Measurements from ENCODE around the gene TBC1D7. TPM values are rescaled to one million over a fixed set of nuclear protein-coding genes. Genes with fewer than 3 reads are reported as not detected.

Gene TBC1D7
- total and polyA plus RNA-seq, 2 donors = 10.9 to 20.6 TPM

DNA sequence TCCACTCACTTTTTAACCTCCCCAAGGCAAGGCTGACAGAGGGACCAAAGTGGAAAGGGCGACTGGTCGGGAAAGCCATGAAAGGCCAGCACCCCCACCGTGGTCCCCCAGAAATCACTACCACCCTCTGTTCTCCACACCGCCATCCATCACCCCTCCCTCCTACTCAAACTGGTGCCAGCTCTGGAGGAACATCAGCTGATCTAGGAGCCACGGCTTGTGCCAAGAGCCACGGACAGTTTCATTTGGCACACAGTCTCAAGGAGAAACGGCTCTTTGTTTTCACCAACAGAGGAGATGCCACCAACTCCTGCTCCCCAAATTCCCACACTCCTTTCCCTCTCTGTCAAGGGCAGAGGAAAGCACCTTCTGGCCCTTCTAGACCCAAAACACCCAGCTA lies 26.0 kb downstream of the TBC1D7 start:
- Histone ChIP-seq H3K4me1 (ENCODE audit: insufficient read depth) (no peaks in the 10 kb centered on the region), H3K27ac (ENCODE audit: low read depth) (no peak overlapping the region), H3K36me3 (ENCODE audit: insufficient read depth) (peaks cover 5% of the 10 kb centered on the region), H3K4me3 (ENCODE audit: low read depth, low read length) (no peak overlapping the region)
- 81% methylated on average over 7 of the region's 7 CpGs for WGBS
- DNase-seq (ENCODE audit: extremely low spot score) = no peak

DNA sequence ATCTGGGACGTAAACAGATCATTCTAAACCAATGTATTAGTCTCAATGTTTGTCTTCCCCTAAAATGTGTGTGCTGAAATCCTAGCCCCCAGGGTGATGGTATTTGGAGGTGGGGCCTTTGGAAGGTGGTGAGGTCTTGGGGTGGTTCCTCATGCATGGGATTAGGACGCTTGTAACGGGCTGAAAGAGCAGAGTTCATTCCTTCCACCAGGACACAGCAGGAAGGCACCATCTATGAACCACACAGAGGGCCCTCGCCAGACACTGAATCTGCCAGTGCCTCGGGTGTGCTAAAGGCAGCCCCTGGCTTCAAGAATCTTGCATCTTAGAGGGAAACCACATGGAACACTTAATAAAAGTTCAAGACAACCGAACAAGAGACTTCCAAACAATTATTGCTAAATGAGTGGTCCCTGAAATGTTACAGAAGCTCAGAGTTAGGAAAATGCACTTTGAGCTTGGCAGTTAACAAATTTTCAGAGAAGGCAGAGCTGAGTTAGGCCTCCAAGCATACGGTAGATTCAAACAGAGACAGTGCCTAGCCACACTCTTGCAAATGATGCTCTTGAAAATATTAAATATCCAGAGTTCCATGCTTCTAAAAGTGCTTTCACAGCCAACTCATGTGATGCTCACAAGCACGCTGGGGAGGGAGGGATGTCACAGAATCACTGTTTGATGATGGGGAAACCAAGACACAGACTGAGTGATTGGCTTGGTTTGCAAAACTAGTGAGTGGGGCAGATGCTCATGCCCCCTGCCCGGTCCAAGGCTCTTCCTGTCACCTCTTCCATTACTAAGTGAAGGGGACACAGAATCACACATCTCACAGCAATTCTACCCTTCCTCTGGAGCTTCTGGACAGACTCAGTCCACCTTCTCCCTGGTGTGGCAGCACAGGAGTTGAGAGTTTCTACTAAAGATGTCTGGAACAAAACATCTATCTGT lies 27.4 kb downstream of the TBC1D7 start:
- no peak for DNase-seq (ENCODE audit: extremely low spot score)
- Histone ChIP-seq H3K4me3 (ENCODE audit: low read depth, low read length) (no peak overlapping the region), H3K27ac (ENCODE audit: low read depth) (no peak overlapping the region), H3K36me3 (ENCODE audit: insufficient read depth) (peaks cover 5% of the 10 kb centered on the region), H3K4me1 (ENCODE audit: insufficient read depth) (no peaks in the 10 kb centered on the region)
- 71% methylated on average over 9 of the region's 9 CpGs for WGBS

DNA sequence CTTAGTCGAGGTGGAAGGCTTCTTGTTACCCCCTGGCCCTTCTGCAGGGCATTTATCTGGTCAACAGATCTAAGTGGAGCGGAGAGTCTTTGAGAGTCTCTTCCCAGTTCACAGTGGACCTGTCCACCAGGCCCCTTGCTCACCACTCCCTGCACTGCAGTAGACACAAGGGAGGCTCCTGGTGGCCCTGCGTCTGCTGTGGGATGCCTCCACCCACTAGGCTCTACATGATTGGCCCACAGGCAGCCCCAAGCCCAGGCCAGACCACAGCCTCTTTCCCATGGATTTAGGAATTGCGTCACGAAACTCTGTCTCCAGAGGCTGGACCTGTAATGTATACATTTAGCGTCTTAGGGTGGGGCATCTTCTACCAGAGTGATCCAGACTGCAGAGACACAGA lies 28.4 kb downstream of the TBC1D7 start:
- Histone ChIP-seq H3K4me1 (ENCODE audit: insufficient read depth) (no peaks in the 10 kb centered on the region), H3K4me3 (ENCODE audit: low read depth, low read length) (no peak overlapping the region), H3K36me3 (ENCODE audit: insufficient read depth) (peaks cover 4% of the 10 kb centered on the region), H3K27ac (ENCODE audit: low read depth) (no peak overlapping the region)
- DNase-seq (ENCODE audit: extremely low spot score) = no peak
- 77% methylated on average over 6 of the region's 6 CpGs for WGBS

DNA sequence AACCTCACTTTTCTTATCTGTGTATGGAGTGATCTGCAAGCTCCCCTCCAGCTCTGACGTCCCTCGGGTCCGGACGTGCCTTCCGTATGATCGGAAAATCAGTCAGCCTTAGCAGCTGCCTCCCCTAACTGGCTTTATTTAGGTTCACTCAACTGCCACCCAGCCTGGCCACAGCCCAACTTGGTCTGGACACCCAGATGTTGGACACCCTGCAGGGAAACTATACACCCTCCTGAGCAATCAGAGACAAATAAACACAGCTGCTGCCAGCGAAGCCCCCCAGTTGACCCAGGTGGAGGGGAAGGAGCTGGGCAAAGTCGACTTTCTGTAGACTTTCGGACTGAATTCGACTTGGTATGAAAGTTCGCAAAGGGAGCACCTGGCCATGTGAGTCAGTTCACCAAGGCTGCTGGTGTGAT lies 28.9 kb downstream of the TBC1D7 start:
- WGBS = 94% methylated on average over 11 of the region's 11 CpGs
- no peak overlapping the region for H3K27ac ChIP-seq (ENCODE audit: low read depth)
- DNase-seq (ENCODE audit: extremely low spot score) = no peak
- no peaks in the 10 kb centered on the region for H3K4me1 ChIP-seq (ENCODE audit: insufficient read depth)
- H3K36me3 ChIP-seq (ENCODE audit: insufficient read depth) = peaks cover 3% of the 10 kb centered on the region
- H3K4me3 ChIP-seq (ENCODE audit: low read depth, low read length) = no peak overlapping the region

DNA sequence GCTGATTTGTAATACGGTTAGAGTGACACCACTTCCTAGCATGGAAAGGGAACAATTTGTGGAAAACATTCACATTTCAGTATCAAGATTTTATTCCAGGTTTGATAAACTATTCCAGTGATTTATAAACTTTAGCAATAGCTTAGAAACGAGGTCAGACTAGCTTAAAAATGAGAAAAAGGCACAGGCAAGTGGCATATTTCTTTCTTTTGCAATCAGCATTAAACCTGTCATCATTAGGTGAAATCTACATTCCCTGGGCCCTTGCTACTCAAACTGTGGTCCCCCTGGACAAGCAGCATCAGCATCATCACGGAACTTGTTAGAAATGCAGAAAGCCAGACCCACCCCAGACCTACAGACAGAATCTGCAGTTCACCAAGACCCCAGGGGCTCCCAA lies 29.9 kb downstream of the TBC1D7 start:
- Histone ChIP-seq H3K4me1 (ENCODE audit: insufficient read depth) (no peaks in the 10 kb centered on the region), H3K4me3 (ENCODE audit: low read depth, low read length) (no peak overlapping the region), H3K36me3 (ENCODE audit: insufficient read depth) (peaks cover 7% of the 10 kb centered on the region), H3K27ac (ENCODE audit: low read depth) (no peak overlapping the region)
- DNase-seq (ENCODE audit: extremely low spot score) = no peak
- 92% methylated on average over 3 of the region's 3 CpGs for WGBS

DNA sequence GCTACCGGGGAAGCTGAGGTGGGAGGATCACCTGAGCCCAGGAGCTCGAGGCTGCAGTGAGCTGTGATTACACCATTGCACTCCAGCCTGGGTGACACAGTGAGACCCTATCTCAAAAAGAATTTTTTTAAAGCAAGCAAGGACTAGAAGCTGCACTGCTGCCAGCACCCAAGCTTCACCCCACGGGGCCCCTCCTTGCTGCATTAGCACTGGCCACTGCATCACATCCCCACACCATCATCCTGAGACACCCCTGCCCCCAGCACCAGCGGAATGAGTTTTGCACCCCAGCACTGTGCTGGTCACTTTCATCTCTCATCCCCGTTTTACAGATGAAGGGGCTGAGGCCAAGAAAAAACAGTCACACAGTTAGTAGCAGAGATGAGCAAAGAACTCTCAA lies 30.9 kb downstream of the TBC1D7 start:
- Histone ChIP-seq H3K36me3 (ENCODE audit: insufficient read depth) (peaks cover 7% of the 10 kb centered on the region), H3K4me1 (ENCODE audit: insufficient read depth) (no peaks in the 10 kb centered on the region), H3K27ac (ENCODE audit: low read depth) (no peak overlapping the region), H3K4me3 (ENCODE audit: low read depth, low read length) (no peak overlapping the region)
- no peak for DNase-seq (ENCODE audit: extremely low spot score)
- WGBS = 97% methylated on average over 5 of the region's 5 CpGs

DNA sequence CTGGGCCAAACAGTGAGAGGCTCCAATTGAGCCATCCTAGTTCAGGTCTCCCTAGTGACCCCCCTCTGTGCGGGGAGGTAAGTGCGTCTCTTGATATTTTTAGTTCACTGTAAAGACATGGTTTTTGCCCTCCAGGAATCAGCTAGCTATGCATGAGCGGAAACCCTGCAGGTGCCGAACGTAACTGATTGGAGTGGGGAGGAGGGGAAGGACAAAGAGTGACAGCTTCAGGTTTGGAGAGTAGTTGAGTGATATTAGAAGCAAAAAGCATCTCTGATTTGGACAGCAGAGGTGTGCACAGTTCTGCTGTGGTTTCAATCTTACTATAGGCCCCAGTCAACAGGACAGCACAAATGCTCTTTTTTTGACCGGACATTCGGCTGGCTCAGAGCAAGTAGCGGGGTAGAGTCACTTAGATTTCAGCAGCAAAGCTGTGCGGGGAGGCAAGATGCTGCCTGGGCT lies 31.8 kb downstream of the TBC1D7 start:
- Histone ChIP-seq H3K36me3 (ENCODE audit: insufficient read depth) (peaks cover 7% of the 10 kb centered on the region), H3K4me1 (ENCODE audit: insufficient read depth) (no peaks in the 10 kb centered on the region), H3K4me3 (ENCODE audit: low read depth, low read length) (no peak overlapping the region), H3K27ac (ENCODE audit: low read depth) (no peak overlapping the region)
- WGBS = 94% methylated on average over 9 of the region's 9 CpGs
- no peak for DNase-seq (ENCODE audit: extremely low spot score)

DNA sequence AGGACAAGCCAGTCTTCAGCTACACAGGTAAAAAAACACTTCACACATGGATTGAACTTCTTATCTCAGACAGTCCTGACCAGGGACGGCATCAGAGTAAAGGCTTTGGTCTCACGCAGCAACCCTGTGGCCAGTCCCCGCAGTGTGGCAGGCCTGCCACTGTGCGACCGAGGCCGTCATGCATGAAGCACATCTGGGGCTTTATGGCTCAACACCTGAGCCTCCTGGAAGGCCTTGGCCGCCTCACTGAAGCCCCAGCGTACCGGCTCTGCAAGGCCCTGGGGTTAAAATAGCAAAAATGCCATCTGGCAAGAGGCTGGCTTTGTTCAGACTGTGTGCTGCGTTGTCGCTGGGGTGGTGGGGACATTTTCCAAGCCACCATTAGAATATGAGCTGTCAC lies 32.8 kb downstream of the TBC1D7 start:
- peaks cover 4% of the 10 kb centered on the region for H3K36me3 ChIP-seq (ENCODE audit: insufficient read depth)
- H3K27ac ChIP-seq (ENCODE audit: low read depth) = no peak overlapping the region
- no peak overlapping the region for H3K4me3 ChIP-seq (ENCODE audit: low read depth, low read length)
- 96% methylated on average over 11 of the region's 11 CpGs for WGBS
- DNase-seq (ENCODE audit: extremely low spot score) = no peak
- H3K4me1 ChIP-seq (ENCODE audit: insufficient read depth) = no peaks in the 10 kb centered on the region

DNA sequence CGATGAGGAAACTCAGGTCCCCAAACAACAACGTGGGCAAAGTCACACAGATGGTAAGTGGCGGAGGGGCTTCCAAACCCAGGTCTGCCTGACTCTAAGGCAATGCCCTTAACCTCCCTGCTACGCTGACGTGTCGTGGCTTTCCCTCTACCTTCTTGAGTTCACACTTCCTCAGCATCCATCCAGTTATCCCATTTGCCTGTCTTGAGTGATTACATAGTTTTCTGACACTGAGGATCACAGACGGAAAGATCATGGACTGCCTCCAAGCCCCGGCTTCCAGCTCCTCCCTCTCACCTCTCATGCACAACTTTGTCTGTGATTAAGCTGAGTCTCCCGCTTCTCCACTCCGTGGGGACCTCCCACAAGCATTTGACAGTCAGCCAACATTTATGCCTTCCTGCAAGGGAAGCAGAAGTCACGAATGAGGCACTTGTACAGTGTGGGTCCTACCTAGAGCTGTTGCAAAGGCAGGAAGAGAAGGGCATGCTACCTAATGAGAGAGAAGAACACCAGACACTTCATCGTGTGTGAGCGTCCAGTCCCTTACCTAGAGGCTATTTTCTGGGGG lies 33.8 kb downstream of the TBC1D7 start:
- Histone ChIP-seq H3K27ac (ENCODE audit: low read depth) (no peak overlapping the region), H3K36me3 (ENCODE audit: insufficient read depth) (peaks cover 4% of the 10 kb centered on the region), H3K4me3 (ENCODE audit: low read depth, low read length) (no peak overlapping the region), H3K4me1 (ENCODE audit: insufficient read depth) (no peaks in the 10 kb centered on the region)
- 79% methylated on average over 13 of the region's 13 CpGs for WGBS
- no peak for DNase-seq (ENCODE audit: extremely low spot score)

DNA sequence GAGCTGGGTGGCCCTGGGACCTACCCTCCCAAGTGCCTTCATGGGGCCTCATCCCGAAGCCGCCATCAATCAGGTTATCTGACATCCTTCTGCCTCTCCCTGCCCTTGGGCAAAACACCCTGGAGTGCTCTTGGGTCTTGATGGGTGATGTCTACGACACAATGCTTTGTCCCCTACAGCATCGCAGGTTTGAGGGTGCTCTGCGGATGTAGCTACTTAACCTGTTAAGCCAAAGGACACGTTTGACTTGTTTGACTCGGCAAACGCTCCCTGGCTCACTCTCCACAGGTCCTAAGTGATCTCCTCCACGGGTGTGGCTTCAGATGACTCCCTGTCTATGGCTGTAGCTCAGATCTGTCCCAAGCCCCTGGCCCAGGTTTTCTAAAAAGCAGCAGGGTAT lies 35.6 kb downstream of the TBC1D7 start:
- no peak for DNase-seq (ENCODE audit: extremely low spot score)
- no peak overlapping the region for H3K27ac ChIP-seq (ENCODE audit: low read depth)
- WGBS = 93% methylated on average over 9 of the region's 9 CpGs
- peaks cover 4% of the 10 kb centered on the region for H3K36me3 ChIP-seq (ENCODE audit: insufficient read depth)
- no peaks in the 10 kb centered on the region for H3K4me1 ChIP-seq (ENCODE audit: insufficient read depth)
- H3K4me3 ChIP-seq (ENCODE audit: low read depth, low read length) = no peak overlapping the region

DNA sequence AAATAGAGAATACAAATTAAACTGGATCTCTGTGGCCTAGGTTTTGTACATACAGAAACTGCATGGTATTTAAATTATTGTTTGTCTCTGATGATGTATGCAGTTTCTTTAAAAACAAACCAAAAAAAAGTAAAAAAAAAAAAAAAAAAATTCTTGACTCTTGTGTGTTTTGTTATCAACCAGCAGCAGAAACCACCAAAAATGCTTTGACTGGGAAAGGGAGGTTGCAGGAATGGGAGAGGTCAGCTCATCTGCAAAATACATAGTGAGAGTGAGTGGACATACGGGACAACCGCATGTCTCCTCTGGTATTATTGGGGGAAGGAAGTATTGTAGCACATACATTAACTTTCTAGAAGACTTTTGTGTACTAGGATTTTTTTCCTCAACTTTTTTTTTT lies 38.0 kb downstream of the TBC1D7 start:
- Histone ChIP-seq H3K27ac (ENCODE audit: low read depth) (no peak overlapping the region), H3K36me3 (ENCODE audit: insufficient read depth) (peaks cover 4% of the 10 kb centered on the region)
- over 99% methylated on average over 2 of the region's 2 CpGs for WGBS

DNA sequence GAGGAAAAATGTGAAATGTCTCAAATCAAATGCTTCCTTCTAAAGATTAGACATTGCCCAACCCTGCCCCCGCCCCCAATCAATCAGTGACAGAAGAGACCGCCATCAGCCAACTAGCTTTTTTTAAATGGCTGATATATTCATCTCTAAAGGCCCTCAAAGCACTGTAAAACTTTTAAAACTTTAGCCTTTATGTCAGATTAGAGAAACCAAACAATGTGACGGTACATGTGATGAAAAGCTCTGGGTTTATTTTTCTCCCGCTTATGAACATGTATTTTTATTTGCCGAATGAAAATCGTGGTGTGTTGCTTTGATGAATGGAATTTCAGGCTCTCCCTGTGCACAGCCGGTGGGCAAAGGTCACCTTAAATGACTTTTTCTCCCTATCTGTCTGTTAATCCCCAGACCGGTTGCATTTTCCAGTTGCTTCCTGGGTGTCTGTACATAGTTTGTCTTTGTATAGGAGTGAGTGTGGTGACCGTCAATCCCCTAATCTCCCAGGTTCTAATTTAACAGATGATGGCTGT lies 38.5 kb downstream of the TBC1D7 start:
- H3K4me1 ChIP-seq (ENCODE audit: insufficient read depth) = no peaks in the 10 kb centered on the region
- peaks cover 4% of the 10 kb centered on the region for H3K36me3 ChIP-seq (ENCODE audit: insufficient read depth)
- no peak overlapping the region for H3K4me3 ChIP-seq (ENCODE audit: low read depth, low read length)
- DNase-seq (ENCODE audit: extremely low spot score) = no peak
- no peak overlapping the region for H3K27ac ChIP-seq (ENCODE audit: low read depth)
- 66% methylated on average over 9 of the region's 9 CpGs for WGBS

More for the DNA sequence above, 38.0 kb downstream of the TBC1D7 start:
- no peak overlapping the region for H3K4me3 ChIP-seq (ENCODE audit: low read depth, low read length)
- no peaks in the 10 kb centered on the region for H3K4me1 ChIP-seq (ENCODE audit: insufficient read depth)
- DNase-seq (ENCODE audit: extremely low spot score) = no peak

DNA sequence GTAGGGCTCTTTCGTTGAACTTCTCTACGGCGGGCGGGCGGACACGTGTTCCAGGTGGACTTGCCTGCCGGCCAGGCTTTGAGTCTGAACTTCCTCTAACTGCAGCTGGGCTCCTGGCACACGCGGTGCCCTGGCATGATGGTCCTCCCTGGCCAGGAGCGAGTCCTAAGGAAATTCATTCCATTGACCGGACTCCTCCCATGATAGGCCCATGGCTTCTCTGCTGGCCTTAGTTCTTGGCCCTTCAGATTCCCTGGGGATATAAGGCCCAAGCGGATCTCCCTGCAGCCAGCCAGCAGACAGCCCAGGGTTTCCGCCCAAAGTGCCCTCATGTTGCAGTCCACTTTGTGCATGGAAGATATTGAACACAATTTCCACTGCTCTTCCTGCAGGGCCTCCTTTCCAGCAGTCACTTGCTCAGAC lies 39.4 kb downstream of the TBC1D7 start:
- 96% methylated on average over 13 of the region's 13 CpGs for WGBS
- H3K4me3 ChIP-seq (ENCODE audit: low read depth, low read length) = no peak overlapping the region
- no peaks in the 10 kb centered on the region for H3K4me1 ChIP-seq (ENCODE audit: insufficient read depth)
- H3K36me3 ChIP-seq (ENCODE audit: insufficient read depth) = peaks cover 3% of the 10 kb centered on the region
- no peak for DNase-seq (ENCODE audit: extremely low spot score)
- no peak overlapping the region for H3K27ac ChIP-seq (ENCODE audit: low read depth)

DNA sequence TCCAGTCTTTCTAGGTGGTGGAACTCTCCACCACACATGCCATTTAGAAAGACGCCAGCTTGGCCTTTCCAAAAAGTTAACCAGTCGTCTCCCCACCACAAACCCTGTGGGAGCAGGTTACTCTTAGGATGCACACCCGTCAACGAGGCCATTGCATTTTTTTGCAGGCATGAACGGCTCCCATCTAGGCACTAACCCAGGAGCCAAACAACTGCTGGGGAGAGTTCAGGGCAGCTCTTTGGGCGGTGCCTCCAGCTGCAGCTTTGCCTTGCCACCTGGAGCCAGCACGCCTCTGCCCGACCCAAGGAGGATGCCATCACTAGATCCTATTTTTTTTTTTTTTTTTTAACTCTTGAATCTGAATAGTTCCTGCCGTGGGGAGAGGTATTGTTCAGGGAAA lies 39.9 kb downstream of the TBC1D7 start:
- Histone ChIP-seq H3K4me3 (ENCODE audit: low read depth, low read length) (no peak overlapping the region), H3K27ac (ENCODE audit: low read depth) (no peak overlapping the region), H3K4me1 (ENCODE audit: insufficient read depth) (no peaks in the 10 kb centered on the region), H3K36me3 (ENCODE audit: insufficient read depth) (no peaks in the 10 kb centered on the region)
- no peak for DNase-seq (ENCODE audit: extremely low spot score)
- WGBS = 90% methylated on average over 9 of the region's 9 CpGs

All from urinary bladder (tissue), 4 donors.